Stomach (tissue), 4 donors: ENCODE results near the gene SMIM43.

Experiments
- CTCF ChIP-seq, 7 experiments: fragments of 450-650 bp in 4 of 7; fragments of 200-600 bp in 3 of 7; sonication (generic) in 3 of 7; IDR thresholded peaks; one replicate each; pipeline ENCODE4 v1.5.1; 2016 to 2019; ENCODE audit warnings: antibody characterized with exemption in 7 of 7, control low read depth in 2 of 7, mild to moderate bottlenecking in 1 of 7
- EP300 ChIP-seq: sonication (generic); formaldehyde crosslinking; IDR thresholded peaks from one replicate; pipeline ENCODE4 v1.6.1; 2017; ENCODE audit warnings: antibody characterized with exemption
- POLR2A ChIP-seq, 4 donors: fragments of 450-650 bp; IDR thresholded peaks; one replicate each; pipeline ENCODE4 v1.6.1; 2016; ENCODE audit warnings: antibody characterized with exemption in 4 of 4, control low read depth in 2 of 4, mild to moderate bottlenecking in 1 of 4, moderate library complexity in 1 of 4
- POLR2AphosphoS5 ChIP-seq, 3 donors: sonication (generic); formaldehyde crosslinking; IDR thresholded peaks; one replicate each; pipeline ENCODE4 v1.6.1; 2016; ENCODE audit warnings: antibody characterized with exemption in 3 of 3

GRCh38 chr4:121778991-121779628, 14.1 kb upstream of the SMIM43 start:
- TF ChIP-seq CTCF (IDR thresholded peaks at IDR 0.05) (no peak), POLR2AphosphoS5 (IDR thresholded peaks at IDR 0.05) (no peak), POLR2A (IDR thresholded peaks at IDR 0.05) (no peak), EP300 (no peak)
